ENCODE measurements around the gene NR3C2.

The NR3C2 gene

DNA sequence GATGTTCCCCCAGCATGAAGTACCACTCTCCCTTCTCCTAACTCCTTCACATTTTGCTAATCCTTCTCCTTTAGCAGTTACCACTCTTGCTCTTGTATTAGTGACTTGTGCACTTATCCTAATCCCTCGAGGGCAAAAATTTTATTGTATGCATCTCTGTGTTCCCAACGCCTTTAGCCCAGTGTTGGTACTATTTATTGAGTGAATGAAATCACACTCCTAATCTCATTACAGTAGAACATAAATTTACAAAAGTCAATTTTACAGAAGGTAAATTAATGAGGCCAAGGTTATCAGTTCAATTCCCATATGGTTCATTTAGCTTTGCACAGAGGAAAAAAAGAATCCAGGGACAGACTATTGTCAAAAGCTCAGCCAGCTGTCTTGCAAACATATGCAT lies 178.4 kb downstream of the NR3C2 start:
- TF ChIP-seq, protein P1, sequence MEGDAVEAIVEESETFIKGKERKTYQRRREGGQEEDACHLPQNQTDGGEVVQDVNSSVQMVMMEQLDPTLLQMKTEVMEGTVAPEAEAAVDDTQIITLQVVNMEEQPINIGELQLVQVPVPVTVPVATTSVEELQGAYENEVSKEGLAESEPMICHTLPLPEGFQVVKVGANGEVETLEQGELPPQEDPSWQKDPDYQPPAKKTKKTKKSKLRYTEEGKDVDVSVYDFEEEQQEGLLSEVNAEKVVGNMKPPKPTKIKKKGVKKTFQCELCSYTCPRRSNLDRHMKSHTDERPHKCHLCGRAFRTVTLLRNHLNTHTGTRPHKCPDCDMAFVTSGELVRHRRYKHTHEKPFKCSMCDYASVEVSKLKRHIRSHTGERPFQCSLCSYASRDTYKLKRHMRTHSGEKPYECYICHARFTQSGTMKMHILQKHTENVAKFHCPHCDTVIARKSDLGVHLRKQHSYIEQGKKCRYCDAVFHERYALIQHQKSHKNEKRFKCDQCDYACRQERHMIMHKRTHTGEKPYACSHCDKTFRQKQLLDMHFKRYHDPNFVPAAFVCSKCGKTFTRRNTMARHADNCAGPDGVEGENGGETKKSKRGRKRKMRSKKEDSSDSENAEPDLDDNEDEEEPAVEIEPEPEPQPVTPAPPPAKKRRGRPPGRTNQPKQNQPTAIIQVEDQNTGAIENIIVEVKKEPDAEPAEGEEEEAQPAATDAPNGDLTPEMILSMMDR (conservative IDR thresholded peaks at IDR 0.05; ENCODE audit: low read depth, low read length) = no peak
- DNase-seq (ENCODE audit: low read depth) = no peak
- no peak overlapping the region for H3K4me3 ChIP-seq (ENCODE audit: low read length)

DNA sequence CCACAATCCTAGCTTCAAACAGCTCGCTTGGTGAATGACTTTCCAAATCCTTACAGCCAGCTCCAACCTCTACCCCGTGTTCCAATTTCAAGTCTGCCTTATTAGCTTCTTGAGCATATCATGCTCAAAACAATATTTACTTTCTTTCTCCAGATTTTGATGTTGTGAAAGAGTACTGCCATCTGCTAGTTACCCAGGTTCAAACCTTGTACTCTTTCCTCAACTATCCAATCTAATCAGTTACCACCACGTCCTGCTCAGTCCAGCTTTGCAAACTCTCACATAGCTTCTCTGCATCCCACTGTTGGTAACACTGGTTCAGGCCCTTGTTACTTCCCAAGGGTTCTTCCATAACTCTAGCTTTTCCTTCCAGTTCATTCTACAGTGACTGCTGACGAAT lies 179.1 kb downstream of the NR3C2 start:
- H3K4me3 ChIP-seq (ENCODE audit: low read length) = no peak overlapping the region
- TF ChIP-seq, protein P1 (conservative IDR thresholded peaks at IDR 0.05; ENCODE audit: low read depth, low read length) = no peak
- no peak for DNase-seq (ENCODE audit: low read depth)

DNA sequence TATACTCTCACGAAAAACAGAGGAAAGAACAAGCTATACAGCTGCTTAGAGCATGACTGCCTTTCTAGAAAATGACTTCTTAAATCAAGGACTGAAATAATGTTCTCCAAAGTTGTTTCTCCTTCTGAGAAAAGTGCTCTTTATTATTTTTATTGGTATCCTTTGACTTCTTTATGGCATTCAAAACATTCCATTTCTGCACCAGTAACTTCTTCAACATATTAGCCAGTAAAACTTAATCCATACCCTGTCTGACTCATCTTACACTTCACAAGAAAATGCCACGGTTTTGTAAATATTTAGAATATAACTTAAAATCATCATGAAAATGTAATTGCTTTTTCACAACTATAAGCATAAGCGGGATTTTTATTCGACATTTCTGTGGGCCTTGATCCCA lies 180.4 kb downstream of the NR3C2 start:
- H3K4me3 ChIP-seq (ENCODE audit: low read length) = no peak overlapping the region
- TF ChIP-seq, protein P1 (conservative IDR thresholded peaks at IDR 0.05; ENCODE audit: low read depth, low read length) = no peak
- DNase-seq (ENCODE audit: low read depth) = peak; percentile 71

DNA sequence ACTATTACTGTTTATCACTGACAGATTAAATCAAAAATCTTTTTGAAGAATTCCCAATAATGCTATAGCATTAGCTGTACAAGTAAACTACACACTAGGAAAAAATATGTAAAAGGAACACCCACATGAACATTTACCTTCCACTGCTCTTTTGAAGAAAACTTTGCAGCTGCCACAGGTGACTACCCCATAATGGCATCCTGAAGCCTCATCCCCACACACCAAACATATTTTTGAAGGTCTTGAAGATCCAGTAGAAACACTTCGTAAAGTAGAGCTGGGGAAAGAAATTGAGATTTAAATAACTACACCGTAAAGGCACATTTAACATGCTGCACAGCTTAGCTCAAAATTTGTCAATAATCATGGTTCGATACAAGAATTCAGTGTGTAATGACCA lies 182.4 kb downstream of the NR3C2 start:
- no peak for DNase-seq (ENCODE audit: low read depth)
- TF ChIP-seq, protein P1 (conservative IDR thresholded peaks at IDR 0.05; ENCODE audit: low read depth, low read length) = no peak
- H3K4me3 ChIP-seq (ENCODE audit: low read length) = no peak overlapping the region

DNA sequence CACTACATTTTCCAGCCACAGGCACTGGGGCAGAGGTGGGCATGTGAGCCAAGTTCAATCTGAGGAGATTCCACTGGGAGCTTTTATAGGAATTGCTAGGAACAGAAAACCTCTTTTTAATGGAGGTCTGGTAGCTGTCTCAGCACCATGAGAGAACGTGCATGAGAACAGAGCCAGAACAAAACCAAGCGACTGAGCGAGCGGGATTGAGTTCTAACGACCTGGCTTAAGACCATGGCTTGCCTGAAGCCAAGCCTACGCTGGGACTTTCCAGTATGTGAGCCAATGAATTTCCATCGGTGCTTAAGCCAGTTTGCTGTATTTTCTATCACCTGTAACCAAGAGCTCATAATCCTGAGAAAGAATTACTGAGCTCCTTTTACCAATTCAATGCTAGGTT lies 183.7 kb downstream of the NR3C2 start:
- TF ChIP-seq, protein P1 (conservative IDR thresholded peaks at IDR 0.05; ENCODE audit: low read depth, low read length) = no peak
- no peak for DNase-seq (ENCODE audit: low read depth)

DNA sequence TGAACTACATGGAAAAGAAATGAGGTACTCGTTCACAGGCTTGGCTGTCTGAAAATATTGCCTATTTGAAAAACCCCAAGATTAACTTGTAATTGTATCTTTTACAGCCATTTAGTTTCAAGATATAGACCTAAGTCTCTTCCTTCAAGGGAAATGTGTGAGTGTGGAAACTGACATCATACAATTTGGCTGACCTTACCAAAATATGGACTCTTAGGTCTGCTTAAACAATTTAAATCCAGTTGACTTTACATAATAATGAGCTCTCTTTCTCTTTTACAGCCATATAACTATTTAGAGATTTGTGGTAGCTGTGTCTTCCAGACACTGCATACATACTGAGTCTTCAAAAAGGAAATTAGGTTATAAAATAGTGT lies 186.9 kb downstream of the NR3C2 start:
- no peak for DNase-seq (ENCODE audit: low read depth)
- H3K4me3 ChIP-seq (ENCODE audit: low read length) = no peak overlapping the region
- TF ChIP-seq, protein P1 (conservative IDR thresholded peaks at IDR 0.05; ENCODE audit: low read depth, low read length) = no peak

More for the DNA sequence above, 183.7 kb downstream of the NR3C2 start:
- no peak overlapping the region for H3K4me3 ChIP-seq (ENCODE audit: low read length)

DNA sequence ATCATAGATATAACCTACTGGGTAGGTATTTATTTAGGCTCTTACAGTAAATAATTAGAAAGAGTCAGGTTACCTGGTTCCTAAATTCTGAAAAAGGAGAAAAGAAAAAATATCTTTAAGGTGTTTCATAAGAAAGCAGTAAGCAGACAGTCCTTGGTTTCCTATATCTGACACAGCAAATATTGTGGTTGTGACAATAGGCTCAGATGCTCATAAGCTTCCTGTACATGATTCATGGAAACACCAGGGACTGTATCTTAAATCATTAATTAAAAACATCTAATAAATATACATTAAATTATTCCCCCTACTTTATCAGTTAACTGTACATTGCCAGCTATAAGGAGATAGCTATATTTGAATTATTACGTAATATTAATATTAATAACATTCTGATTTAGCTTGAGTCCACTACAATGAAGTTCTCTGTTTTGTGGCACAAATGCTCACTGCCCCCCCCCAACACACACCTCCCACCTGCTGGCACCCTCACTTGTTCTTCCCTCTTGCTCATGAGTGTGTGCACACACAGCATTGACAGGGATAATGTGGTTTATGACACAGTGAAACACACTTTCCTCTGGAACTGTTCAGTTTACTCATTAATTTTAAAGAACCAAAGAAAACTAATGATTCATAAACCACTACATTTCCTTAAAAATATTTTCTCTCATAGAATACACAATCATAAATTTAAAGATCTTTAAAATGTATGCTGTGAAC lies 187.4 kb downstream of the NR3C2 start:
- no peak for DNase-seq (ENCODE audit: low read depth)
- H3K4me3 ChIP-seq (ENCODE audit: low read length) = no peak overlapping the region
- TF ChIP-seq, protein P1 (conservative IDR thresholded peaks at IDR 0.05; ENCODE audit: low read depth, low read length) = no peak
